Measurements from ENCODE around the gene M6PR. TPM values are rescaled to one million over a fixed set of nuclear protein-coding genes. Genes with fewer than 3 reads are reported as not detected.
A peak's percentile ranks its signal among the peaks of the same experiment; 100 is the strongest.

The M6PR gene
- total RNA-seq, 3 donors from 2014 or later (not counting 1 experiment from before 2014, with no cell fraction given) = 245 to 270 (median 255) TPM

DNA sequence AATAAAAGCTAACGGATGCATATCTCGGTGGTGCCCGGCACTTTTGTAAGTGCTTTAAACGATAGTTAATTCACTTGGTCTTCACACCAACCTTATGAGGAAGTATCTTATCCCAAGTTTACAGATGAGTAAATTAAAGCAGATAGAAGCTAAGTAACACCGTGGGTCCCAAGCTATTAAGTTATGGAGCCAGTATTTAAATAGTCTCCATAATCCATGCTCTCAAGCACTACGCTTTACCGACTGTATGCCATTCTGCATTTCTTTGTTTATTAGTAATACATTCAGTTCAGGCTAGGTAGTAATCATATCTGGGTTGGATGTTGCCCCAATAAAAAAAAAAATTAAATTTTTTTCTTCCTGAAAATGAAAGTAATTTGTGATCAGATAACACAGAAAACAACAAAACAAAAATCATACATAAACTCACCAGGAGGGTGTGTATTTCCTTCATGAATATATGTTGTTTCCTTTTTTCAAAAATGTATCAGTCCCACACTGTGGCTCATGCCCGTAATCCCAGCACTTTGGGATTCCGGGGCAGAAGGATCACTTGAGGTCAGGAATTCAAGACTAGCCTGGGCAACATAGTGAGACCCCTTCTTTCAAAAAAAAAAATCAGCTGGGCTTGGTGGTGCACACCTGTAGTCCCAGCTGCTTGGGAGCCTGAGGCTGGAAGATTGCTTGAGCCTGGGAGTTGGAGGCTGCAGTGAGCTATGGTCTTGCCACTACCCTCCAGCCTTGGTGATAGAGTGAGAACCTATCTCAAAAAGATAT, 1.4 kb upstream of the M6PR start:
- H3K27me3 Mint-ChIP-seq (ENCODE audit: low read depth in 2 of 2) = no peaks in the 10 kb centered on the region

GRCh38 chr12:8950221-8950527, 729 bp upstream of the M6PR start:
- Histone ChIP-seq H3K9me3 (ENCODE audit: control insufficient read depth, insufficient read depth, low read length) (no peaks in the 10 kb centered on the region), H3K4me1 (ENCODE audit: control insufficient read depth, insufficient read depth, low read length) (peaks cover 49% of the 10 kb centered on the region), H3K27ac (ENCODE audit: low read length) (peak overlapping the region; percentile 99), H3K27me3 (ENCODE audit: control insufficient read depth, insufficient read depth, low read length) (no peaks in the 10 kb centered on the region), H3K36me3 (ENCODE audit: control insufficient read depth, insufficient read depth, low read length) (peaks cover 10% of the 10 kb centered on the region), H3K4me3 (ENCODE audit: low read length) (peak overlapping the region; percentile 89)
- Mint-ChIP-seq H3K27me3 (ENCODE audit: low read depth in 2 of 2) (no peaks in the 10 kb centered on the region), H3K4me3 (peak overlapping the region; percentile 90), H3K9me3 (peaks cover 0 to 3% of the 10 kb centered on the region in 2 donors), H3K27ac (peak overlapping the region; percentile 95 to 98), H3K36me3 (no peaks in the 10 kb centered on the region), H3K4me1 (peaks cover 75 to 83% of the 10 kb centered on the region in 2 donors)
- WGBS (ENCODE audit: insufficient coverage) = under 1% methylated on average over 7 of the region's 7 CpGs
- intact Hi-C loops (cut with micrococcal nuclease) = loop anchor here (2.0 to 5.0 kb wide), 2 partner anchors 38 to 39 kb away; partner anchors contain the start of genes KLRG1 and PHC1
- peak in 1 of 3 donors; percentile 31 for ATAC-seq
- TF ChIP-seq, protein P1, sequence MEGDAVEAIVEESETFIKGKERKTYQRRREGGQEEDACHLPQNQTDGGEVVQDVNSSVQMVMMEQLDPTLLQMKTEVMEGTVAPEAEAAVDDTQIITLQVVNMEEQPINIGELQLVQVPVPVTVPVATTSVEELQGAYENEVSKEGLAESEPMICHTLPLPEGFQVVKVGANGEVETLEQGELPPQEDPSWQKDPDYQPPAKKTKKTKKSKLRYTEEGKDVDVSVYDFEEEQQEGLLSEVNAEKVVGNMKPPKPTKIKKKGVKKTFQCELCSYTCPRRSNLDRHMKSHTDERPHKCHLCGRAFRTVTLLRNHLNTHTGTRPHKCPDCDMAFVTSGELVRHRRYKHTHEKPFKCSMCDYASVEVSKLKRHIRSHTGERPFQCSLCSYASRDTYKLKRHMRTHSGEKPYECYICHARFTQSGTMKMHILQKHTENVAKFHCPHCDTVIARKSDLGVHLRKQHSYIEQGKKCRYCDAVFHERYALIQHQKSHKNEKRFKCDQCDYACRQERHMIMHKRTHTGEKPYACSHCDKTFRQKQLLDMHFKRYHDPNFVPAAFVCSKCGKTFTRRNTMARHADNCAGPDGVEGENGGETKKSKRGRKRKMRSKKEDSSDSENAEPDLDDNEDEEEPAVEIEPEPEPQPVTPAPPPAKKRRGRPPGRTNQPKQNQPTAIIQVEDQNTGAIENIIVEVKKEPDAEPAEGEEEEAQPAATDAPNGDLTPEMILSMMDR (IDR thresholded peaks at IDR 0.05) = no peak
- no peak for DNase-seq

More for the DNA sequence above, 1.4 kb upstream of the M6PR start:
- H3K27me3 ChIP-seq (ENCODE audit: control insufficient read depth, insufficient read depth, low read length) = no peaks in the 10 kb centered on the region
- Mint-ChIP-seq H3K9me3 (peaks cover 0 to 3% of the 10 kb centered on the region in 2 donors), H3K27ac (peak overlapping the region; percentile 95 to 98), H3K4me1 (peaks cover 75 to 79% of the 10 kb centered on the region in 2 donors), H3K4me3 (peak overlapping the region; percentile 90), H3K36me3 (no peaks in the 10 kb centered on the region)
- intact Hi-C loops (cut with micrococcal nuclease) = loop anchor here (1.0 to 5.0 kb wide), 4 partner anchors 38 to 88 kb away; partner anchors contain the start of genes KLRG1 and PHC1
- ATAC-seq (peak in 2 of 3 donors; percentile 24 to 34), DNase-seq (peak; percentile 25 to 71)
- peak overlapping the region; percentile 89 for H3K4me3 ChIP-seq (ENCODE audit: low read length)
- peaks cover 56% of the 10 kb centered on the region for H3K4me1 ChIP-seq (ENCODE audit: control insufficient read depth, insufficient read depth, low read length)
- H3K27ac ChIP-seq (ENCODE audit: low read length) = peak overlapping the region; percentile 99
- TF ChIP-seq, protein P1 (IDR thresholded peaks at IDR 0.05) = peak; percentile 33
- H3K36me3 ChIP-seq (ENCODE audit: control insufficient read depth, insufficient read depth, low read length) = peaks cover 3% of the 10 kb centered on the region
- H3K9me3 ChIP-seq (ENCODE audit: control insufficient read depth, insufficient read depth, low read length) = no peaks in the 10 kb centered on the region
- 3% methylated on average over 2 of the region's 9 CpGs for WGBS (ENCODE audit: insufficient coverage)

GRCh38 chr12:8948701-8949341, 624 bp downstream of the M6PR start:
- H3K27ac Mint-ChIP-seq = peak overlapping the region; percentile 95 to 98
- H3K9me3 ChIP-seq (ENCODE audit: control insufficient read depth, insufficient read depth, low read length) = no peaks in the 10 kb centered on the region
- peak overlapping the region; percentile 89 for H3K4me3 ChIP-seq (ENCODE audit: low read length)
- TF ChIP-seq, protein P1 (IDR thresholded peaks at IDR 0.05) = no peak
- H3K4me1 Mint-ChIP-seq = peaks cover 68 to 81% of the 10 kb centered on the region in 2 donors
- ATAC-seq (no peak), DNase-seq (peak; percentile 15 to 47)
- no peaks in the 10 kb centered on the region for H3K36me3 Mint-ChIP-seq
- peaks cover 0 to 3% of the 10 kb centered on the region in 2 donors for H3K9me3 Mint-ChIP-seq
- H3K4me1 ChIP-seq (ENCODE audit: control insufficient read depth, insufficient read depth, low read length) = peaks cover 42% of the 10 kb centered on the region
- H3K27me3 Mint-ChIP-seq (ENCODE audit: low read depth in 2 of 2) = no peaks in the 10 kb centered on the region
- intact Hi-C loops (cut with micrococcal nuclease) = no loop called here
- H3K36me3 ChIP-seq (ENCODE audit: control insufficient read depth, insufficient read depth, low read length) = peaks cover 21% of the 10 kb centered on the region
- H3K4me3 Mint-ChIP-seq = peak overlapping the region; percentile 90
- under 1% methylated on average over 15 of the region's 15 CpGs for WGBS (ENCODE audit: insufficient coverage)
- peak overlapping the region; percentile 99 for H3K27ac ChIP-seq (ENCODE audit: low read length)
- no peaks in the 10 kb centered on the region for H3K27me3 ChIP-seq (ENCODE audit: control insufficient read depth, insufficient read depth, low read length)
